H9 (cell line): ENCODE measurements around the gene DISC1. TPM values are rescaled to one million over a fixed set of nuclear protein-coding genes. Genes with fewer than 3 reads are reported as not detected.

Experiments used
- DNase-seq: peaks from one replicate; pipeline ENCODE4 v3.0.0-alpha.2; 2017
- H2AFZ ChIP-seq: one replicate; pipeline ENCODE4 v1.6.1; 2013; ENCODE audit warnings: mild to moderate bottlenecking, low read length, control low read depth, moderate library complexity
- H2AK5ac ChIP-seq: 2 replicates; pipeline ENCODE4 v1.6.1; 2013; ENCODE audit warnings: low read length, control low read depth, mixed read lengths; ENCODE audit not compliant: insufficient read length
- H2BK120ac ChIP-seq: one replicate; pipeline ENCODE4 v1.6.1; 2013; ENCODE audit warnings: low read depth, mild to moderate bottlenecking, low read length, control low read depth, inconsistent platforms; ENCODE audit not compliant: poor library complexity, severe bottlenecking
- H2BK12ac ChIP-seq: 2 replicates; pipeline ENCODE4 v1.6.1; 2013; ENCODE audit warnings: low read length, control low read depth, mixed read lengths, low read depth; ENCODE audit not compliant: insufficient read length
- H2BK15ac ChIP-seq: 2 replicates; pipeline ENCODE4 v1.6.1; 2013; ENCODE audit warnings: low read depth, low read length, control low read depth
- H2BK20ac ChIP-seq: one replicate; pipeline ENCODE4 v1.6.1; 2013; ENCODE audit warnings: low read depth, mild to moderate bottlenecking, low read length, control low read depth, inconsistent platforms; ENCODE audit not compliant: poor library complexity, severe bottlenecking
- H2BK5ac ChIP-seq: 2 replicates; pipeline ENCODE4 v1.6.1; 2013; ENCODE audit warnings: low read length, control low read depth, mixed read lengths; ENCODE audit not compliant: insufficient read length
- H3K14ac ChIP-seq: 2 replicates; pipeline ENCODE4 v1.6.1; 2013; ENCODE audit warnings: low read length, control low read depth; ENCODE audit not compliant: insufficient read depth
- H3K18ac ChIP-seq: 2 replicates; pipeline ENCODE4 v1.6.1; 2013; ENCODE audit warnings: low read depth, mild to moderate bottlenecking, mixed read lengths, low read length, control low read depth; ENCODE audit not compliant: insufficient read length
- H3K23ac ChIP-seq: 2 replicates; pipeline ENCODE4 v1.6.1; 2013; ENCODE audit warnings: low read length, control low read depth, mixed read lengths, low read depth; ENCODE audit not compliant: insufficient read length
- H3K23me2 ChIP-seq: 2 replicates; pipeline ENCODE4 v1.6.1; 2013; ENCODE audit warnings: low read depth, mild to moderate bottlenecking, mixed read lengths, low read length, control low read depth; ENCODE audit not compliant: insufficient read length, poor library complexity, severe bottlenecking
- H3K27ac ChIP-seq: 2 replicates; pipeline ENCODE4 v1.5.1; 2013; ENCODE audit warnings: low read length, control low read depth, mixed read lengths, low read depth; ENCODE audit not compliant: insufficient read length
- H3K27me3 ChIP-seq: 2 replicates; pipeline ENCODE4 v1.6.1; 2013; ENCODE audit warnings: low read length, control low read depth, inconsistent platforms; ENCODE audit not compliant: insufficient read depth
- H3K4ac ChIP-seq: 2 replicates; pipeline ENCODE4 v1.6.1; 2013; ENCODE audit warnings: low read depth, mild to moderate bottlenecking, control low read depth, inconsistent platforms, low read length, moderate library complexity
- H3K4me1 ChIP-seq: 2 replicates; pipeline ENCODE4 v1.6.1; 2013; ENCODE audit warnings: low read length, control low read depth, inconsistent platforms; ENCODE audit not compliant: insufficient read depth
- H3K4me2 ChIP-seq: 2 replicates; pipeline ENCODE4 v1.6.1; 2013; ENCODE audit warnings: low read length, control low read depth, mixed read lengths; ENCODE audit not compliant: insufficient read length, insufficient read depth
- H3K56ac ChIP-seq: 2 replicates; pipeline ENCODE4 v1.6.1; 2013; ENCODE audit warnings: low read depth, mild to moderate bottlenecking, mixed read lengths, low read length, control low read depth; ENCODE audit not compliant: insufficient read length
- H3K79me1 ChIP-seq: 2 replicates; pipeline ENCODE4 v1.6.1; 2013; ENCODE audit warnings: low read depth, mild to moderate bottlenecking, moderate library complexity, low read length, control low read depth, inconsistent platforms; ENCODE audit not compliant: insufficient read depth, poor library complexity, severe bottlenecking
- H3K79me2 ChIP-seq: 2 replicates; pipeline ENCODE4 v1.6.1; 2013; ENCODE audit warnings: low read length, control low read depth, inconsistent platforms; ENCODE audit not compliant: insufficient read depth
- H3K9ac ChIP-seq: 2 replicates; pipeline ENCODE4 v1.6.1; 2013; ENCODE audit warnings: low read length, control low read depth, mixed read lengths; ENCODE audit not compliant: insufficient read length; ENCODE audit errors: extremely low read depth
- H3K9me3 ChIP-seq: one replicate; pipeline ENCODE4 v1.6.1; 2013; ENCODE audit warnings: low read depth, low read length, inconsistent platforms; ENCODE audit not compliant: control insufficient read depth
- H3T11ph ChIP-seq: one replicate; pipeline ENCODE4 v1.6.1; 2013; ENCODE audit warnings: mild to moderate bottlenecking, low read length, control low read depth, inconsistent platforms
- H4K20me1 ChIP-seq: one replicate; pipeline ENCODE4 v1.6.1; 2013; ENCODE audit not compliant: control insufficient read depth, insufficient read length, insufficient read depth
- H4K5ac ChIP-seq: 2 replicates; pipeline ENCODE4 v1.6.1; 2013; ENCODE audit warnings: low read depth, mild to moderate bottlenecking, mixed read lengths, low read length, control low read depth; ENCODE audit not compliant: insufficient read length
- H4K8ac ChIP-seq: replicated peaks from 2 replicates; pipeline ENCODE4 v1.6.1; 2013; ENCODE audit warnings: low read length, control low read depth, mixed read lengths, low read depth; ENCODE audit not compliant: insufficient read length
- H4K91ac ChIP-seq: 2 replicates; pipeline ENCODE4 v1.6.1; 2013; ENCODE audit warnings: low read depth, mild to moderate bottlenecking, moderate library complexity, mixed read lengths, low read length, control low read depth; ENCODE audit not compliant: insufficient read length
- H3K27ac Mint-ChIP-seq, 3 experiments: 2 replicates in 2 of 3; 3 replicates in 1 of 3; pipeline ENCODE4 v1.8.0; 2020 to 2021; ENCODE audit warnings: mixed read lengths in 3 of 3, mild to moderate bottlenecking in 1 of 3, moderate library complexity in 1 of 3
- H3K27me3 Mint-ChIP-seq: 2 replicates; pipeline ENCODE4 v1.8.0; 2021; ENCODE audit warnings: low read depth, mild to moderate bottlenecking, moderate library complexity, mixed read lengths
- H3K36me3 Mint-ChIP-seq, 3 experiments: 2 replicates in 2 of 3; 3 replicates in 1 of 3; pipeline ENCODE4 v1.8.0; 2020 to 2021; ENCODE audit warnings: low read depth in 3 of 3, mixed read lengths in 3 of 3; ENCODE audit not compliant: insufficient read depth in 1 of 3
- H3K4me1 Mint-ChIP-seq, 2 experiments: 2 replicates each; pipeline ENCODE4 v1.8.0; 2020; ENCODE audit warnings: mixed read lengths in 2 of 2
- H3K4me3 Mint-ChIP-seq, 2 experiments: 2 replicates in 1 of 2; 3 replicates in 1 of 2; pipeline ENCODE4 v1.8.0; 2020 to 2021; ENCODE audit warnings: mild to moderate bottlenecking in 2 of 2, mixed read lengths in 2 of 2, moderate library complexity in 1 of 2
- H3K9me3 Mint-ChIP-seq, 2 experiments: 2 replicates in 1 of 2; 3 replicates in 1 of 2; pipeline ENCODE4 v1.8.0; 2020; ENCODE audit warnings: mild to moderate bottlenecking in 2 of 2, mixed read lengths in 2 of 2, moderate library complexity in 1 of 2
- total RNA-seq: library from RNA; stranded (reverse); gene quantifications from 2 replicates; pipeline ENCODE4 v1.2.1, GENCODE V29; 2021
- TF ChIP-seq, protein P1 (sequence below): fragments of 200-600 bp; sonication (generic); conservative IDR thresholded peaks from 3 replicates; pipeline ENCODE4 v1.8.0; 2021; ENCODE audit warnings: antibody characterized with exemption, mild to moderate bottlenecking

The DISC1 gene
- total RNA-seq, 1 experiment from 2014 or later: 2.5 TPM

DNA sequence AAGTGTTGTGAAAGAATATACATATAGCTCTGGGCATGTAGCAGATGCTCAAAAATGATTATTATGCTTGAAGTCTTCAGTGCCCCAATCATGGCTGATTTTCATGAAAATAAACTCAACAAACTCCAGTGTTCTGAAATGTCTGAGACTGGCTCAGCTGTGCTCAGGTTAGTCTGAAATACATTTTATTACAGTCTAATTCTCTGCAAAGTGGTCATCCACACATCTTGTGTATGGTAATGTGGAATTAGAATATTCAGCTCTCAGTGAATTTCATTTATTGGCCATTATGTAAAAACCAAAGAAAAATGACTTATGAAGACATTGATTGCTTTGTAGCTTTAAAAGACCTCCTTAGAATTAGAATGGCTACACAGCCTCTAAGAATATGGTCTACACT, 109.9 kb downstream of the DISC1 start:
- H3K23ac ChIP-seq: no peak overlapping the region
- no peak overlapping the region for H3K4me2 ChIP-seq
- no peak for DNase-seq
- H3K56ac ChIP-seq: no peak overlapping the region
- H2BK15ac ChIP-seq: no peak overlapping the region
- H4K8ac ChIP-seq: no peak overlapping the region
- H3K27me3 ChIP-seq: no peaks in the 10 kb centered on the region
- H3K36me3 Mint-ChIP-seq: peaks cover 0 to 4% (median 0%) of the 10 kb centered on the region in 3 experiments; a peak in 3 of 7 replicates
- no peak overlapping the region for H3K27ac ChIP-seq
- no peak overlapping the region for H4K5ac ChIP-seq
- H3K9me3 ChIP-seq: no peaks in the 10 kb centered on the region
- no peak overlapping the region for H2BK20ac ChIP-seq
- no peaks in the 10 kb centered on the region; the same call in 1 of the 2 replicates for H3K79me2 ChIP-seq
- H3K9ac ChIP-seq: no peak overlapping the region
- no peak overlapping the region for H2AK5ac ChIP-seq
- no peak overlapping the region for H2BK12ac ChIP-seq
- H3K27ac Mint-ChIP-seq: no peak overlapping the region
- H3K4me1 Mint-ChIP-seq: no peaks in the 10 kb centered on the region
- H3K14ac ChIP-seq: no peak overlapping the region
- H3K4me1 ChIP-seq: no peaks in the 10 kb centered on the region
- H3K4me3 Mint-ChIP-seq: no peak overlapping the region
- H4K91ac ChIP-seq: no peak overlapping the region
- no peak overlapping the region for H3T11ph ChIP-seq
- H3K4ac ChIP-seq: no peak overlapping the region
- peaks cover 3 to 4% of the 10 kb centered on the region in 2 experiments; a peak in 3 of 5 replicates for H3K9me3 Mint-ChIP-seq
- H2BK5ac ChIP-seq: no peak overlapping the region
- H3K27me3 Mint-ChIP-seq: peaks cover 8% of the 10 kb centered on the region
- H3K79me1 ChIP-seq: no peaks in the 10 kb centered on the region
- no peaks in the 10 kb centered on the region for H4K20me1 ChIP-seq
- no peaks in the 10 kb centered on the region for H3K23me2 ChIP-seq
- no peak overlapping the region for H2BK120ac ChIP-seq
- no peak overlapping the region for H2AFZ ChIP-seq
- H3K18ac ChIP-seq: no peak overlapping the region
- TF ChIP-seq, protein P1, sequence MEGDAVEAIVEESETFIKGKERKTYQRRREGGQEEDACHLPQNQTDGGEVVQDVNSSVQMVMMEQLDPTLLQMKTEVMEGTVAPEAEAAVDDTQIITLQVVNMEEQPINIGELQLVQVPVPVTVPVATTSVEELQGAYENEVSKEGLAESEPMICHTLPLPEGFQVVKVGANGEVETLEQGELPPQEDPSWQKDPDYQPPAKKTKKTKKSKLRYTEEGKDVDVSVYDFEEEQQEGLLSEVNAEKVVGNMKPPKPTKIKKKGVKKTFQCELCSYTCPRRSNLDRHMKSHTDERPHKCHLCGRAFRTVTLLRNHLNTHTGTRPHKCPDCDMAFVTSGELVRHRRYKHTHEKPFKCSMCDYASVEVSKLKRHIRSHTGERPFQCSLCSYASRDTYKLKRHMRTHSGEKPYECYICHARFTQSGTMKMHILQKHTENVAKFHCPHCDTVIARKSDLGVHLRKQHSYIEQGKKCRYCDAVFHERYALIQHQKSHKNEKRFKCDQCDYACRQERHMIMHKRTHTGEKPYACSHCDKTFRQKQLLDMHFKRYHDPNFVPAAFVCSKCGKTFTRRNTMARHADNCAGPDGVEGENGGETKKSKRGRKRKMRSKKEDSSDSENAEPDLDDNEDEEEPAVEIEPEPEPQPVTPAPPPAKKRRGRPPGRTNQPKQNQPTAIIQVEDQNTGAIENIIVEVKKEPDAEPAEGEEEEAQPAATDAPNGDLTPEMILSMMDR: no peak
